ENCODE measurements around the gene TAF4.

- no peak for TF ChIP-seq CTCF (IDR thresholded peaks at IDR 0.05)
- TF ChIP-seq POLR2A (IDR thresholded peaks at IDR 0.05): no peak
These were observed 130.8 kb downstream of the TAF4 start for GRCh38 chr20:61934716-61935530.

Data from thyroid gland (tissue), 4 donors.